T-helper 9 cell (primary cell): ENCODE measurements around the gene CLDN15.

Experiments
- DNase-seq: peaks from one replicate; pipeline ENCODE4 v3.0.0-alpha.2; 2020

The CLDN15 gene

GRCh38 chr7:101195884-101196283 is 41.7 kb downstream of the CLDN15 start:
- no peak for DNase-seq

GRCh38 chr7:101189109-101189508 is 48.5 kb downstream of the CLDN15 start:
- DNase-seq: no peak

GRCh38 chr7:101186844-101187428 is 50.7 kb downstream of the CLDN15 start:
- DNase-seq: no peak

GRCh38 chr7:101186194-101186593 is 51.4 kb downstream of the CLDN15 start:
- DNase-seq: no peak

- no peak for DNase-seq
These were observed 52.3 kb downstream of the CLDN15 start for GRCh38 chr7:101185258-101185839.
